Epithelial cell of proximal tubule (primary cell): ENCODE results near the gene SLC25A12. TPM values are rescaled to one million over a fixed set of nuclear protein-coding genes. Genes with fewer than 3 reads are reported as not detected.

Source experiments
- DNase-seq: peaks from one replicate; pipeline ENCODE4 v3.0.0-alpha.2; 2011; ENCODE audit warnings: low read depth
- H3K4me3 ChIP-seq: 2 replicates; pipeline ENCODE4 v1.5.1; 2011; ENCODE audit warnings: low read depth, mild to moderate bottlenecking, low read length
- CTCF ChIP-seq: conservative IDR thresholded peaks from 2 replicates; pipeline ENCODE4 v1.5.1; 2012; ENCODE audit warnings: low read depth, mild to moderate bottlenecking, low read length
- total RNA-seq: library from RNA; depleted of rRNA; stranded (reverse); fragments of >200 nt; gene quantifications from 2 replicates; pipeline ENCODE4 v1.2.3, GENCODE V29; 2015

The SLC25A12 gene
- total RNA-seq, 1 donor from 2014 or later, result 8.6 TPM

DNA sequence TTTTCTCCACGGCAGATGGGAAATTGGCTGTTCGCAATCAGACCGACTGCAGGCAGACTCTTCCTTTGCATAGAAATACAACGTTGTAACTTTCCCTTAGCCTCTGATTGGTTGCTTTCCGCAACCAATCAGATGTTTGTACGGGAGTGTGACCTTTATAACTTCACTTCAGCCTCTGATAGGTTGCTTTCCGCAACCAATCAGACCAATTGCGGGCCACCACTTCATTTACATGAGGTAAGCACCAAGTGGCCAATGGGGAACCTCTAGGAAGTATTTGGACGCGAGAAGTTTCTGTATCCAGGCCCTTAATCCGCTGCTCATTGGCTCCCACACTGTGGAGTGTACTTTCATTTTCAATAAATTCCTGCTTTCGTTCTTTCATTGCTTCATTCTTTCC is 19.1 kb downstream of the SLC25A12 start:
- no peak for DNase-seq
- H3K4me3 ChIP-seq, result no peak overlapping the region
- no peak for TF ChIP-seq CTCF

DNA sequence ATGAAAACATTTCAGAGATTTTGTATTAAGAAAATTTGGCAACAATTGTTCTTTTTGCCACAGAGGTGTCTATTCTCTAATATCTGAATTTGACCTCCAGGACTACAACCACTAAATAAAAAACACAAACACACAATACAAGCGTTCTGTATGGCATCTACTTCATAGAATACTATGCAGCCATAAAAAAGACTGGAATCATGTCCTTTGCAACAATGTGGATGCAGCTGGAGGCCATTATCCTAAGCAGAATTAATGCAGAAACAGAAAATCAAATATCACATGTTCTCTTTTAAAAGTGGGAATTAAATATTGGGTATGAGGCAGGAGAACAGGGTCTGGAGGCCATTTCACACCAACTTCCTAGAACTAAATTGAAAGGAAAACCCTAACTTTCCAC is 19.5 kb downstream of the SLC25A12 start:
- no peak for DNase-seq
- TF ChIP-seq CTCF, result no peak
- H3K4me3 ChIP-seq, result no peak overlapping the region

- no peak overlapping the region for H3K4me3 ChIP-seq
- DNase-seq, result no peak
- TF ChIP-seq CTCF, result no peak
Measured at GRCh38 chr2:171864357-171864985, 29.6 kb downstream of the SLC25A12 start.

- no peak for TF ChIP-seq CTCF
Measured at GRCh38 chr2:171862501-171862900, 31.5 kb downstream of the SLC25A12 start.

GRCh38 chr2:171858397-171858958 is 35.6 kb downstream of the SLC25A12 start:
- TF ChIP-seq CTCF, result no peak
- DNase-seq, result no peak
- H3K4me3 ChIP-seq, result no peak overlapping the region

More at GRCh38 chr2:171862501-171862900, 31.5 kb downstream of the SLC25A12 start:
- H3K4me3 ChIP-seq, result no peak overlapping the region
- DNase-seq, result no peak

DNA sequence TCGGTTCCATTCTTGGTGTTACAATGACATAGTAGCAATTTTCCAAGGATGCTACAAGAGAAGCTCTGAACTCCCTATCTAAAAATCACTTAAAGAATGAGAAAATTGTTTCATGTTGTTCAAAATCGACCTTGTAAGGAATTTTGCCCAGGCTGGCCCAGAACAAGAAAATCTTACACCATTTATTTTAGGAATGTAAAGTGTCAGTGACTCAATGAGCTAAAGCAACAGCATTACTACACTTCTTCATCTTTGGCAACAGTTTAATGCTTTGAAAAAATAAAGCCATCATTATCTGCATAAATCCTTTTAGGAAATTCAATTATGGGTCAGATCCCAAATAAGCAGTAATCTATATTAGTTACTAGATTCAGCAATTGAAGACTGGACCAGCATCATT is 38.6 kb downstream of the SLC25A12 start:
- DNase-seq, result no peak
- no peak for TF ChIP-seq CTCF

GRCh38 chr2:171852366-171852888 is 41.6 kb downstream of the SLC25A12 start:
- no peak overlapping the region for H3K4me3 ChIP-seq
- no peak for TF ChIP-seq CTCF
- DNase-seq, result no peak

More for the DNA sequence above, 38.6 kb downstream of the SLC25A12 start:
- no peak overlapping the region for H3K4me3 ChIP-seq
